Measurements from ENCODE around the gene KLF17. TPM values are rescaled to one million over a fixed set of nuclear protein-coding genes. Genes with fewer than 3 reads are reported as not detected.
"Not testable (repeated sequence)": the region's sequence is repeated elsewhere in the genome, so short reads cannot be mapped to it uniquely, and the experiment has no call there.

The KLF17 gene
- total RNA-seq, 2 experiments from 2014 or later, result not detected

DNA sequence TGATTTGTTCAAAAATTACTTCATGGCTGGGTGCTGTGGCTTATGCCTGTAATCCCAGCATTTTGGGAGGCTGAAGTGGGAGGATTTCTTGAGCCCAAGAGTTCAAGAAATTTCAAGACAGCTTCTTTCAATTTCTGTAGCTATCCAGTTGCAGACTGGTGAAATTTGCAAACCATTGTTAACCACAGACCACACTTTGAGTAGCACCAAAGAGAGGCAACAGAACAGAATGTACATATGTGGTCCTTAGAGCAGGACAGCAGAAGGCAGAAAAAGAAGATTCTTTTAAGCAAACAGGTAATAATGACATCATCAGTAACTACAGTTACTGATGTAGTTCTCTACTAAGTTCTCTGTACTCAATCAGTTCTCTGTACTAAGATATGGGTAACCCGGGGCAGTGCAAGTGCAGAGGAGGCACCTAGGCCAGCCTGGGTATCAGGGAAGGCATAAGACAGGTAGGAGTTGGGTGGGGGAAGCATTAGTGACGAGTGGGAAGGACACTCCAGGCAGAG lies 5.5 kb upstream of the KLF17 start:
- Mint-ChIP-seq H3K4me3 (no peak overlapping the region), H3K9me3 (no peaks in the 10 kb centered on the region), H3K4me1 (ENCODE audit: low read depth) (no peaks in the 10 kb centered on the region), H3K36me3 (ENCODE audit: low read depth) (no peaks in the 10 kb centered on the region), H3K27me3 (peaks cover under 1% of the 10 kb centered on the region), H3K27ac (no peak overlapping the region)
- TF ChIP-seq, protein P1, sequence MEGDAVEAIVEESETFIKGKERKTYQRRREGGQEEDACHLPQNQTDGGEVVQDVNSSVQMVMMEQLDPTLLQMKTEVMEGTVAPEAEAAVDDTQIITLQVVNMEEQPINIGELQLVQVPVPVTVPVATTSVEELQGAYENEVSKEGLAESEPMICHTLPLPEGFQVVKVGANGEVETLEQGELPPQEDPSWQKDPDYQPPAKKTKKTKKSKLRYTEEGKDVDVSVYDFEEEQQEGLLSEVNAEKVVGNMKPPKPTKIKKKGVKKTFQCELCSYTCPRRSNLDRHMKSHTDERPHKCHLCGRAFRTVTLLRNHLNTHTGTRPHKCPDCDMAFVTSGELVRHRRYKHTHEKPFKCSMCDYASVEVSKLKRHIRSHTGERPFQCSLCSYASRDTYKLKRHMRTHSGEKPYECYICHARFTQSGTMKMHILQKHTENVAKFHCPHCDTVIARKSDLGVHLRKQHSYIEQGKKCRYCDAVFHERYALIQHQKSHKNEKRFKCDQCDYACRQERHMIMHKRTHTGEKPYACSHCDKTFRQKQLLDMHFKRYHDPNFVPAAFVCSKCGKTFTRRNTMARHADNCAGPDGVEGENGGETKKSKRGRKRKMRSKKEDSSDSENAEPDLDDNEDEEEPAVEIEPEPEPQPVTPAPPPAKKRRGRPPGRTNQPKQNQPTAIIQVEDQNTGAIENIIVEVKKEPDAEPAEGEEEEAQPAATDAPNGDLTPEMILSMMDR (IDR thresholded peaks at IDR 0.05), result no peak
- CTCF ChIA-PET, result no interaction called here
- intact Hi-C loops (cut with micrococcal nuclease), result no loop called here
- POLR2A ChIA-PET, result no interaction called here
- DNase-seq (no peak), ATAC-seq (no peak)

DNA sequence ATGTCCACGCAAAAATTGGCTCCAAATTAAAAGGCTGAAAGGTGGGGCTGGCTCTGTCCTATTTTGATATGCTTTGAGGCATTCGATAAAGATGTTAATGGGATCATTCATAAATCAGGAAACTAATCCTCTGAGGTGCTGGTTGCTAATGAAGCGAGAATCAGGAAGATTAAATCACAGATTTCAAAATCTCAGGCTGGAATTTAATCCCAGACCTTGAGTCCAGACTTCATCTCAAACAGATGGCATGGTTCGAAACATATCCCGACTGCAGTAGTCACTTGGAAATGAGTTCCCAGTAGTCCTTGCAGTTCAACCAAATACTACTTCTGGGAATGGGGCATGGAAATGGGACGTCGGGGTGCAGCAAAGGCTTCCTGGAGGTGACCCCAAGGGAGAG lies 4.5 kb upstream of the KLF17 start:
- no peak for DNase-seq
- Mint-ChIP-seq H3K27me3 (no peaks in the 10 kb centered on the region), H3K9me3 (no peaks in the 10 kb centered on the region), H3K36me3 (ENCODE audit: low read depth) (no peaks in the 10 kb centered on the region), H3K27ac (no peak overlapping the region), H3K4me3 (no peak overlapping the region), H3K4me1 (ENCODE audit: low read depth) (no peaks in the 10 kb centered on the region)
- ChIA-PET POLR2A (no interaction called here), CTCF (no interaction called here)
- no peak for ATAC-seq
- intact Hi-C loops (cut with micrococcal nuclease), result no loop called here
- TF ChIP-seq, protein P1 (IDR thresholded peaks at IDR 0.05), result no peak

DNA sequence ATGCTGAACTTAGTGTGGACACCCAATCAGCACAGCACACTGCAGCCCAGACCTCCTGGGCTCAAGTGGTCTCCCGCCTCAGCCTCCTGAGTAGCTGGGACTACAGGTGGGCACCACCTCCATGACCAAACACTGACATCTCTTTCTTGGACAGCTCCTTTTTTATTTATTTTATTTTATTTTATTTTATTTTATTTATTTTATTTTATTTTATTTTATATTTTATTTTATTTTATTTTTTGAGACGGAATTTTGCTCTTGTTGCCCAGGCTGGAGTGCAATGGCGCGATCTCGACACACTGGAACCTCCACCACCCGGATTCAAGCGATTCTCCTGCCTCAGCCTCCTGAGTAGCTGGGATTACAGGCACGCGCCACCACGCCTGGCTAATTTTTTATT lies 1.3 kb upstream of the KLF17 start:
- H3K4me1 Mint-ChIP-seq (ENCODE audit: low read depth); intact Hi-C loops (cut with micrococcal nuclease); H3K9me3 Mint-ChIP-seq; POLR2A ChIA-PET; DNase-seq; H3K36me3 Mint-ChIP-seq (ENCODE audit: low read depth); H3K4me3 Mint-ChIP-seq; ATAC-seq; CTCF ChIA-PET; H3K27ac Mint-ChIP-seq: not testable (repeated sequence)
- H3K27me3 Mint-ChIP-seq, result peaks cover 12% of the 10 kb centered on the region

DNA sequence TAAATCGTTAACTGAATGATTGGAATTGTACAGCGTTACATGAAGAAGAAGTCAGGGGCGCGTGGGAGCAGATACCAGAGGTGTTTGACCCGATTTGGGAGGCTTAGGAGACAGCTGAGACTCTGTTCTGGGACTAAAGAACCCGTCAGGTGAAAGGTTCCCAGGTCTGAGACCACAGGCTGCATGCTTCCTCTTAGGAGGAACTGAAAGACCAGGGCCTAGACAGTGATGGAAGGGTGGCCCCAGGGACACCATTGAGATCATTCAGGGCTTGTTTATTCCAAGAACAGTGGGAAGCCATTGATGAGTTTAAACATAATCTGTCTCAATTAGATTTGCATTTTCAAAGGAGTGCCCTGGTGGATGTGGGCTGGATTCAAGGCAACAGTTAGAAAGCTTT lies 904 bp downstream of the KLF17 start:
- Mint-ChIP-seq H3K36me3 (ENCODE audit: low read depth) (no peaks in the 10 kb centered on the region), H3K27me3 (peaks cover 17% of the 10 kb centered on the region), H3K9me3 (no peaks in the 10 kb centered on the region), H3K27ac (no peak overlapping the region), H3K4me1 (ENCODE audit: low read depth) (no peaks in the 10 kb centered on the region), H3K4me3 (no peak overlapping the region)
- ChIA-PET CTCF (no interaction called here), POLR2A (no interaction called here)
- ATAC-seq, result no peak
- intact Hi-C loops (cut with micrococcal nuclease), result no loop called here
- TF ChIP-seq, protein P1 (IDR thresholded peaks at IDR 0.05), result no peak
- DNase-seq, result no peak

DNA sequence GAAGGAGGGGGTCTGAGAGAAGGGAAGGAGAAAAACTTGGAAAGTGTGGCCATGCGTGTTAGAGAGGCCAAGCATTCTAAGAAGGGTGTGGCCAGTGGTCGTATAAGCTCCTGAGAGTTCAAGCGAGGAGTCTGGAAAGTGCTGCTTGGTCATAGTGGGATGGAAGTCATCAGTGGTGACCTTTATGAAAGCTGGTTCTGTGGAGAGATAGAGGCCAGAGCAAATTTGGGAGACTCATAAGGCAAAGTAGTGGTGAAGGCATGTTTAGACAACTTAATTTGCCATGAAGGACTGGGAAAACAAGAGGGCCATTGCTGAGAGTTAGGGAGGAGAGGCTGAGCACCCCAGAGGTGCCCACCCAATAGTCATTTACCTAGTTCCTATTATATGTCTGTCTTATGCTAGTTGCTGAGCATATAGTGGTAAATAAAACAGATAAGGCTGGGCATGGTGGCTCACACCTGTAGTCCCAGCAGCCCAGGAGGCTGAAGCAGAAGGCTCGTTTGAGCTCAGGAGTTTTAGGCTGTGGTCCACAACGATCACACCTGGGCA lies 1.9 kb downstream of the KLF17 start:
- ATAC-seq (no peak), DNase-seq (no peak)
- peaks cover 19% of the 10 kb centered on the region for H3K27me3 Mint-ChIP-seq
- no peaks in the 10 kb centered on the region for H3K36me3 Mint-ChIP-seq (ENCODE audit: low read depth)
- no peaks in the 10 kb centered on the region for H3K4me1 Mint-ChIP-seq (ENCODE audit: low read depth)
- POLR2A ChIA-PET, result no interaction called here
- no peak overlapping the region for H3K27ac Mint-ChIP-seq
- TF ChIP-seq, protein P1 (IDR thresholded peaks at IDR 0.05), result no peak
- no peak overlapping the region for H3K4me3 Mint-ChIP-seq
- intact Hi-C loops (cut with micrococcal nuclease), result no loop called here
- no peaks in the 10 kb centered on the region for H3K9me3 Mint-ChIP-seq
- CTCF ChIA-PET, result no interaction called here

All from activated CD8-positive, alpha-beta T cell treated with anti-CD3 and anti-CD28 coated beads for 36 hours (primary cell).